A673 (cell line): Measurements from ENCODE around the gene PPP2R2D.

ENCODE experiments used
- EZH2 ChIP-seq: fragments of 200-600 bp; sonication (generic); IDR thresholded peaks from 2 replicates; pipeline ENCODE4 v1.6.1; 2017; ENCODE audit warnings: borderline replicate concordance, low read depth, mild to moderate bottlenecking, mixed read lengths, antibody characterized with exemption, low read length; ENCODE audit not compliant: poor library complexity, severe bottlenecking
- TF ChIP-seq, protein P1 (sequence below): fragments of 300-800, 200-600 bp; sonication (generic); conservative IDR thresholded peaks from 2 replicates; pipeline ENCODE4 v1.5.1; 2017; ENCODE audit warnings: low read depth, mild to moderate bottlenecking, antibody characterized with exemption, low read length, moderate library complexity, mixed read lengths

DNA sequence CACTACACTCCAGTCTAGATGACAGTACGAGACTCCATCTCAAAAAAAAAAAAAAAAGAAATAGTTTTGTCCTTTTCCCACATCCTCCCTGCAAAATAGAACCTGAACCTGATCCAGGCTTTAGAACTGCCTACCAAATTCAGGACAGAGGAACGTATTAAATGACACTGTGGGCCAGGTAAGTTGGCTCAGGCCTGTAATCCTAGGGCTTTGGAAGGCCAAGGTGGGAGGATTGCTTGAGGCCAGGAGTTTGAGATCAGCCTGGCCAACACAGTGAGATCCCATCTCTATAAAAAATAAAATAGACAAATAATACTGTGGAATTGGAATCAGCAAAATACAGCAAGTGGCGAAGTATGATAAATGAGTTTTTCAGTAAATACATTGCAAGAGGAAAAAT lies 90.9 kb downstream of the PPP2R2D start:
- TF ChIP-seq, protein P1, sequence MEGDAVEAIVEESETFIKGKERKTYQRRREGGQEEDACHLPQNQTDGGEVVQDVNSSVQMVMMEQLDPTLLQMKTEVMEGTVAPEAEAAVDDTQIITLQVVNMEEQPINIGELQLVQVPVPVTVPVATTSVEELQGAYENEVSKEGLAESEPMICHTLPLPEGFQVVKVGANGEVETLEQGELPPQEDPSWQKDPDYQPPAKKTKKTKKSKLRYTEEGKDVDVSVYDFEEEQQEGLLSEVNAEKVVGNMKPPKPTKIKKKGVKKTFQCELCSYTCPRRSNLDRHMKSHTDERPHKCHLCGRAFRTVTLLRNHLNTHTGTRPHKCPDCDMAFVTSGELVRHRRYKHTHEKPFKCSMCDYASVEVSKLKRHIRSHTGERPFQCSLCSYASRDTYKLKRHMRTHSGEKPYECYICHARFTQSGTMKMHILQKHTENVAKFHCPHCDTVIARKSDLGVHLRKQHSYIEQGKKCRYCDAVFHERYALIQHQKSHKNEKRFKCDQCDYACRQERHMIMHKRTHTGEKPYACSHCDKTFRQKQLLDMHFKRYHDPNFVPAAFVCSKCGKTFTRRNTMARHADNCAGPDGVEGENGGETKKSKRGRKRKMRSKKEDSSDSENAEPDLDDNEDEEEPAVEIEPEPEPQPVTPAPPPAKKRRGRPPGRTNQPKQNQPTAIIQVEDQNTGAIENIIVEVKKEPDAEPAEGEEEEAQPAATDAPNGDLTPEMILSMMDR = no peak
- no peak for TF ChIP-seq EZH2
